ENCODE results near the gene PNMA8B.

DNA sequence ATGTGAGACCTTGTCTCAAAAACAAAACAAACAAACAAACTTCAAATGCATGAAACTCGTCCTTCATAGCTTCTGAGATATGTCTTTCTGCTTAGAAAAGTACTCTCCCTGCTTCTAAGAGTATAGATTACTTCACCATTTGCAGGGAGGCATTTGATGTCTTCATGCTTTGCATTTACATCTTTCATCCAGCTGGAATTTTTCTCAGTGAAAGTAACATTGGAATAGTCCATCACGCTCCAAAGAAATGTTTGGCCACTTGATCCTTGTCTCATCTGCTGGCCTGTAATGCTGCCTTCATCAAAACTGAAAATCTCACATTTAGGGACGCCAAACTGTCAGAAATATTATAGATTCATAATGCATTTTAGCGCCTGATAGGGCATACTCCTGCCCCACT lies 43.5 kb downstream of the PNMA8B start:
- TF ChIP-seq, protein P1, sequence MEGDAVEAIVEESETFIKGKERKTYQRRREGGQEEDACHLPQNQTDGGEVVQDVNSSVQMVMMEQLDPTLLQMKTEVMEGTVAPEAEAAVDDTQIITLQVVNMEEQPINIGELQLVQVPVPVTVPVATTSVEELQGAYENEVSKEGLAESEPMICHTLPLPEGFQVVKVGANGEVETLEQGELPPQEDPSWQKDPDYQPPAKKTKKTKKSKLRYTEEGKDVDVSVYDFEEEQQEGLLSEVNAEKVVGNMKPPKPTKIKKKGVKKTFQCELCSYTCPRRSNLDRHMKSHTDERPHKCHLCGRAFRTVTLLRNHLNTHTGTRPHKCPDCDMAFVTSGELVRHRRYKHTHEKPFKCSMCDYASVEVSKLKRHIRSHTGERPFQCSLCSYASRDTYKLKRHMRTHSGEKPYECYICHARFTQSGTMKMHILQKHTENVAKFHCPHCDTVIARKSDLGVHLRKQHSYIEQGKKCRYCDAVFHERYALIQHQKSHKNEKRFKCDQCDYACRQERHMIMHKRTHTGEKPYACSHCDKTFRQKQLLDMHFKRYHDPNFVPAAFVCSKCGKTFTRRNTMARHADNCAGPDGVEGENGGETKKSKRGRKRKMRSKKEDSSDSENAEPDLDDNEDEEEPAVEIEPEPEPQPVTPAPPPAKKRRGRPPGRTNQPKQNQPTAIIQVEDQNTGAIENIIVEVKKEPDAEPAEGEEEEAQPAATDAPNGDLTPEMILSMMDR (IDR thresholded peaks at IDR 0.05 in 2 of 3, conservative IDR thresholded peaks at IDR 0.05 in 1 of 3; ENCODE audit: borderline replicate concordance in 1 of 3, insufficient read depth in 1 of 3, low read depth in 2 of 3, low read length in 2 of 3): no peak
- TF ChIP-seq POLR2AphosphoS5 (IDR thresholded peaks at IDR 0.05; ENCODE audit: low read depth, low read length) (no peak), YY1 (IDR thresholded peaks at IDR 0.05; ENCODE audit: extremely low read depth, insufficient replicate concordance, low read depth, low read length) (no peak), FOSL1 (IDR thresholded peaks at IDR 0.05; ENCODE audit: low read depth) (no peak), RAD21 (IDR thresholded peaks at IDR 0.05; ENCODE audit: low read depth) (no peak), JUND (IDR thresholded peaks at IDR 0.05) (no peak), EZH2phosphoT487 (IDR thresholded peaks at IDR 0.05; ENCODE audit: borderline replicate concordance) (no peak), CEBPB (IDR thresholded peaks at IDR 0.05; ENCODE audit: low read depth) (no peak)
- TF ChIP-seq, protein P2, sequence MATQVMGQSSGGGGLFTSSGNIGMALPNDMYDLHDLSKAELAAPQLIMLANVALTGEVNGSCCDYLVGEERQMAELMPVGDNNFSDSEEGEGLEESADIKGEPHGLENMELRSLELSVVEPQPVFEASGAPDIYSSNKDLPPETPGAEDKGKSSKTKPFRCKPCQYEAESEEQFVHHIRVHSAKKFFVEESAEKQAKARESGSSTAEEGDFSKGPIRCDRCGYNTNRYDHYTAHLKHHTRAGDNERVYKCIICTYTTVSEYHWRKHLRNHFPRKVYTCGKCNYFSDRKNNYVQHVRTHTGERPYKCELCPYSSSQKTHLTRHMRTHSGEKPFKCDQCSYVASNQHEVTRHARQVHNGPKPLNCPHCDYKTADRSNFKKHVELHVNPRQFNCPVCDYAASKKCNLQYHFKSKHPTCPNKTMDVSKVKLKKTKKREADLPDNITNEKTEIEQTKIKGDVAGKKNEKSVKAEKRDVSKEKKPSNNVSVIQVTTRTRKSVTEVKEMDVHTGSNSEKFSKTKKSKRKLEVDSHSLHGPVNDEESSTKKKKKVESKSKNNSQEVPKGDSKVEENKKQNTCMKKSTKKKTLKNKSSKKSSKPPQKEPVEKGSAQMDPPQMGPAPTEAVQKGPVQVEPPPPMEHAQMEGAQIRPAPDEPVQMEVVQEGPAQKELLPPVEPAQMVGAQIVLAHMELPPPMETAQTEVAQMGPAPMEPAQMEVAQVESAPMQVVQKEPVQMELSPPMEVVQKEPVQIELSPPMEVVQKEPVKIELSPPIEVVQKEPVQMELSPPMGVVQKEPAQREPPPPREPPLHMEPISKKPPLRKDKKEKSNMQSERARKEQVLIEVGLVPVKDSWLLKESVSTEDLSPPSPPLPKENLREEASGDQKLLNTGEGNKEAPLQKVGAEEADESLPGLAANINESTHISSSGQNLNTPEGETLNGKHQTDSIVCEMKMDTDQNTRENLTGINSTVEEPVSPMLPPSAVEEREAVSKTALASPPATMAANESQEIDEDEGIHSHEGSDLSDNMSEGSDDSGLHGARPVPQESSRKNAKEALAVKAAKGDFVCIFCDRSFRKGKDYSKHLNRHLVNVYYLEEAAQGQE (IDR thresholded peaks at IDR 0.05; ENCODE audit: low read depth): no peak
- TF ChIP-seq, protein P3, sequence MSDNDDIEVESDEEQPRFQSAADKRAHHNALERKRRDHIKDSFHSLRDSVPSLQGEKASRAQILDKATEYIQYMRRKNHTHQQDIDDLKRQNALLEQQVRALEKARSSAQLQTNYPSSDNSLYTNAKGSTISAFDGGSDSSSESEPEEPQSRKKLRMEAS (IDR thresholded peaks at IDR 0.05): no peak
